SU-DHL-6 (cell line): Measurements from ENCODE around the gene MZB1.

Experiments used
- CTCF ChIP-seq: fragments of 200-600 bp; sonication (generic); IDR thresholded peaks from one replicate; pipeline ENCODE4 v1.5.1; 2017; ENCODE audit warnings: antibody characterized with exemption, mild to moderate bottlenecking, low read length, moderate library complexity; ENCODE audit not compliant: insufficient read depth, poor library complexity, severe bottlenecking
- EZH2phosphoT487 ChIP-seq: fragments of 200-600 bp; sonication (generic), shearing (Covaris generic); conservative IDR thresholded peaks from 2 replicates; pipeline ENCODE4 v1.6.1; 2018; ENCODE audit warnings: mild to moderate bottlenecking, antibody characterized with exemption, low read length, moderate library complexity, mixed read lengths

- TF ChIP-seq CTCF, result no peak
- no peak for TF ChIP-seq EZH2phosphoT487
These were observed 42.0 kb upstream of the MZB1 start for GRCh38 chr5:139431706-139432105.
